Calu3 (cell line): Measurements from ENCODE around the gene F12. TPM values are rescaled to one million over a fixed set of nuclear protein-coding genes. Genes with fewer than 3 reads are reported as not detected.

Experiments used
- BruUV-seq: library from RNA; stranded (reverse); fragments of 400-500 nt; replicated peaks from 2 replicates; lab custom pipeline; 2021; lab: Mats Ljungman, UMichigan
- CTCF ChIA-PET: fragments of 300-600 bp; sonication (Branson Sonifier 250); formaldehyde crosslinking; loops from one replicate; lab custom pipeline; 2022; ENCODE audit warnings: antibody characterized with exemption; lab: Charles Lee
- DNase-seq: peaks from one replicate; pipeline ENCODE4 v3.0.0; 2022
- H3K27ac Mint-ChIP-seq: one replicate; pipeline ENCODE4 v1.8.0; 2022; ENCODE audit warnings: mixed read lengths; ENCODE audit not compliant: unreplicated experiment
- H3K27me3 Mint-ChIP-seq: one replicate; pipeline ENCODE4 v1.8.0; 2022; ENCODE audit warnings: mixed read lengths; ENCODE audit not compliant: unreplicated experiment
- H3K36me3 Mint-ChIP-seq: one replicate; pipeline ENCODE4 v1.8.0; 2022; ENCODE audit warnings: mild to moderate bottlenecking, moderate library complexity, mixed read lengths; ENCODE audit not compliant: insufficient read depth, unreplicated experiment
- H3K4me1 Mint-ChIP-seq: one replicate; pipeline ENCODE4 v1.8.0; 2022; ENCODE audit warnings: mild to moderate bottlenecking, low read depth, mixed read lengths; ENCODE audit not compliant: unreplicated experiment
- H3K4me3 Mint-ChIP-seq: one replicate; pipeline ENCODE4 v1.8.0; 2022; ENCODE audit warnings: mild to moderate bottlenecking, low read depth, moderate library complexity, mixed read lengths; ENCODE audit not compliant: unreplicated experiment
- H3K9me3 Mint-ChIP-seq: one replicate; pipeline ENCODE4 v1.8.0; 2022; ENCODE audit warnings: low read depth, mixed read lengths; ENCODE audit not compliant: unreplicated experiment
- CTCF ChIP-seq: fragments of 200-600 bp; IDR thresholded peaks from one replicate; pipeline ENCODE4 v1.8.0; 2022; ENCODE audit warnings: antibody characterized with exemption; ENCODE audit not compliant: unreplicated experiment
- intact Hi-C: fragments of 100-400 bp; cut with micrococcal nuclease; formaldehyde crosslinking; loops from one replicate; pipeline ENCODE4 v1.10.0; 2022; ENCODE audit not compliant: unreplicated experiment
- total RNA-seq: library from RNA; stranded (reverse); gene quantifications from 2 replicates; pipeline ENCODE4 v1.2.3, GENCODE V29; 2022

F12 gene
- total RNA-seq, 1 experiment from 2014 or later, result 14.3 TPM

- H3K27ac Mint-ChIP-seq, result peak overlapping the region; percentile 64
- H3K4me1 Mint-ChIP-seq, result peaks cover 20% of the 10 kb centered on the region
- no peaks in the 10 kb centered on the region for H3K9me3 Mint-ChIP-seq
- CTCF ChIA-PET, result interaction anchor here (0.5 to 3.8 kb wide), 10 partner anchors 9 to 85 kb away, joined by 3 to 46 read pairs (median 7); partner anchors contain the start of gene LMAN2
- intact Hi-C loops, result no loop called here
- no TSS peak for BruUV-seq
- no peaks in the 10 kb centered on the region for H3K27me3 Mint-ChIP-seq
- H3K4me3 Mint-ChIP-seq, result no peak overlapping the region
- H3K36me3 Mint-ChIP-seq, result peaks cover 19% of the 10 kb centered on the region
- no peak for DNase-seq
- TF ChIP-seq CTCF, result no peak
These were observed 39.5 kb downstream of the F12 start for GRCh38 chr5:177369645-177370440.

GRCh38 chr5:177368869-177369644 is 40.3 kb downstream of the F12 start:
- BruUV-seq, result no TSS peak
- CTCF ChIA-PET, result interaction anchor here (0.6 to 3.8 kb wide), 7 partner anchors 10 to 86 kb away, joined by 3 to 46 read pairs (median 6); partner anchors contain the start of gene LMAN2
- peak; percentile 72 for DNase-seq
- Mint-ChIP-seq H3K9me3 (no peaks in the 10 kb centered on the region), H3K27me3 (no peaks in the 10 kb centered on the region), H3K36me3 (peaks cover 19% of the 10 kb centered on the region), H3K4me1 (peaks cover 20% of the 10 kb centered on the region), H3K4me3 (no peak overlapping the region), H3K27ac (peak overlapping the region; percentile 64)
- peak; percentile 87 for TF ChIP-seq CTCF
- intact Hi-C loops, result no loop called here

GRCh38 chr5:177367981-177368868 is 41.1 kb downstream of the F12 start:
- no peak for DNase-seq
- Mint-ChIP-seq H3K36me3 (peaks cover 20% of the 10 kb centered on the region), H3K27me3 (no peaks in the 10 kb centered on the region), H3K9me3 (no peaks in the 10 kb centered on the region), H3K4me3 (no peak overlapping the region), H3K4me1 (peaks cover 20% of the 10 kb centered on the region), H3K27ac (no peak overlapping the region)
- TF ChIP-seq CTCF, result no peak
- BruUV-seq, result no TSS peak
- CTCF ChIA-PET, result interaction anchor here (0.6 to 3.8 kb wide), 6 partner anchors 10 to 87 kb away, joined by 3 to 46 read pairs (median 9); partner anchors contain the start of gene LMAN2
- intact Hi-C loops, result no loop called here
